RWPE2 (cell line): ENCODE data around the gene ANXA9.

Source experiments
- ATAC-seq: fragments of 200-7000 bp; cut with Tn5 transposase; 3 replicates; pipeline ENCODE4 v1.9.1; 2021; ENCODE audit warnings: low read depth
- DNase-seq: peaks from one replicate; pipeline ENCODE4 v3.0.0-alpha.2; 2020; ENCODE audit warnings: low spot score
- H3K27ac ChIP-seq: fragments of 450-650 bp; 2 replicates; pipeline ENCODE4 v1.5.1; 2017; ENCODE audit warnings: mild to moderate bottlenecking; ENCODE audit not compliant: poor library complexity, severe bottlenecking
- H3K27me3 ChIP-seq: fragments of 250-450 bp; sonication (Bioruptor Pico); 2 replicates; pipeline ENCODE4 v1.5.1; 2021; ENCODE audit warnings: mild to moderate bottlenecking, moderate library complexity; ENCODE audit not compliant: insufficient read depth, poor library complexity, severe bottlenecking
- H3K36me3 ChIP-seq: fragments of 250-450 bp; sonication (Bioruptor Pico); 2 replicates; pipeline ENCODE4 v1.5.1; 2020; ENCODE audit warnings: low read depth, mild to moderate bottlenecking, moderate library complexity
- H3K4me1 ChIP-seq: fragments of 250-450 bp; sonication (Bioruptor Pico); 2 replicates; pipeline ENCODE4 v1.5.1; 2021; ENCODE audit warnings: mild to moderate bottlenecking, moderate library complexity; ENCODE audit not compliant: insufficient read depth, poor library complexity, severe bottlenecking
- H3K4me3 ChIP-seq: fragments of 250-450 bp; sonication (Bioruptor Pico); 2 replicates; pipeline ENCODE4 v1.5.1; 2021; ENCODE audit warnings: mild to moderate bottlenecking, moderate library complexity; ENCODE audit not compliant: severe bottlenecking
- H3K9me3 ChIP-seq: fragments of 250-450 bp; sonication (Bioruptor Pico); 2 replicates; pipeline ENCODE4 v1.5.1; 2021; ENCODE audit warnings: mild to moderate bottlenecking, moderate library complexity; ENCODE audit not compliant: severe bottlenecking
- CTCF ChIP-seq: fragments of 450-650 bp; IDR thresholded peaks from one replicate; pipeline ENCODE4 v1.5.1; 2017; ENCODE audit warnings: mild to moderate bottlenecking, moderate library complexity; ENCODE audit not compliant: poor library complexity, severe bottlenecking

Gene ANXA9

GRCh38 chr1:150957666-150958065 is 24.4 kb upstream of the ANXA9 start:
- TF ChIP-seq CTCF, result no peak
- ATAC-seq, result no peak
- Histone ChIP-seq H3K36me3 (peaks cover 76% of the 10 kb centered on the region), H3K9me3 (no peaks in the 10 kb centered on the region), H3K27ac (no peak overlapping the region), H3K4me1 (no peaks in the 10 kb centered on the region), H3K27me3 (no peaks in the 10 kb centered on the region), H3K4me3 (no peak overlapping the region)
- DNase-seq, result no peak

DNA sequence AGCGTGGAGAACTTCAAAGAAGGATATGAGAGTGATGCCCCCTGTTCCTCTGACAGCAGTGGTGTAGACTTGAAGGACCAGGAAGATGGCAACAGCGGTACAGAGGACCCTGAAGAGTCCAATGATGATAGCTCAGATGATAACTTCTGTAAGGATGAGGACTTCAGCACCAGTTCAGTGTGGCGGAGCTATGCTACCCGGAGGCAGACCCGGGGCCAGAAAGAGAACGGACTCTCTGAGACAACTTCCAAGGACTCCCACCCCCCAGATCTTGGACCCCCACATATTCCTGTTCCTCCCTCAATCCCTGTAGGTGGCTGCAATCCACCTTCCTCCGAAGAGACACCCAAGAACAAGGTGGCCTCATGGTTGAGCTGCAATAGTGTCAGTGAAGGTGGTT is 21.4 kb upstream of the ANXA9 start:
- H3K4me1 ChIP-seq, result no peaks in the 10 kb centered on the region
- H3K9me3 ChIP-seq, result no peaks in the 10 kb centered on the region
- H3K36me3 ChIP-seq, result peaks cover 80% of the 10 kb centered on the region
- ATAC-seq (no peak), DNase-seq (no peak)
- H3K4me3 ChIP-seq, result no peak overlapping the region
- H3K27me3 ChIP-seq, result no peaks in the 10 kb centered on the region
- no peak for TF ChIP-seq CTCF
- no peak overlapping the region for H3K27ac ChIP-seq

DNA sequence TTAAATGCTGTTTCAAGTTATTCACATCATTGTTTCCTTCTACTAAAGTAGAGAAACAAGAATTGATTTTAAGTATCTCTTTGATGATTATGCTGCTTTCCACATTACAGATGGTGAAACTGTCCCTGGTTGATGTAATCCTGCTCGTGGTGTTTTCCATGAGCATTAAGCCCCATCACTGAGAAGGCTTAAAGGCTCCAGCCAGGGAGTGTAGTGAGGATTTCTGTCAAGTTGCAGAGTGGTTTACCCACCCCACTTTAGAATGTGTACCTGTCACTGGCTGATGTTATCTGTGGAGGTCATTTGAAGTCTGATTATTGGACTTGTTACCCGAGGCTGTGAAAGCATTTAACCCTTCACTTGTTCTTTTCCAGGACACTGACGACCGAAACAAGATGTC is 20.3 kb upstream of the ANXA9 start:
- TF ChIP-seq CTCF, result no peak
- no peak overlapping the region for H3K27ac ChIP-seq
- no peaks in the 10 kb centered on the region for H3K4me1 ChIP-seq
- H3K36me3 ChIP-seq, result peaks cover 85% of the 10 kb centered on the region
- no peaks in the 10 kb centered on the region for H3K27me3 ChIP-seq
- H3K9me3 ChIP-seq, result no peaks in the 10 kb centered on the region
- DNase-seq, result no peak
- no peak overlapping the region for H3K4me3 ChIP-seq
- ATAC-seq, result no peak

GRCh38 chr1:150963321-150964163 is 18.6 kb upstream of the ANXA9 start:
- H3K4me3 ChIP-seq, result no peak overlapping the region
- no peak for DNase-seq
- peaks cover 90% of the 10 kb centered on the region for H3K36me3 ChIP-seq
- H3K27ac ChIP-seq, result no peak overlapping the region
- H3K4me1 ChIP-seq, result no peaks in the 10 kb centered on the region
- no peak for TF ChIP-seq CTCF
- H3K9me3 ChIP-seq, result no peaks in the 10 kb centered on the region
- ATAC-seq, result no peak
- no peaks in the 10 kb centered on the region for H3K27me3 ChIP-seq

- Histone ChIP-seq H3K4me3 (no peak overlapping the region), H3K4me1 (no peaks in the 10 kb centered on the region), H3K36me3 (peaks cover 90% of the 10 kb centered on the region), H3K9me3 (no peaks in the 10 kb centered on the region), H3K27me3 (no peaks in the 10 kb centered on the region), H3K27ac (no peak overlapping the region)
- no peak for ATAC-seq
- no peak for TF ChIP-seq CTCF
- DNase-seq, result no peak
Measured at GRCh38 chr1:150964164-150964489, 18.0 kb upstream of the ANXA9 start.
